Measurements from ENCODE around the gene TBL1X. TPM values are rescaled to one million over a fixed set of nuclear protein-coding genes. Genes with fewer than 3 reads are reported as not detected.

TBL1X gene
- total and polyA plus RNA-seq, 2 donors (not counting 3 experiments of a cell fraction or from before 2014, with no cell fraction given) = 8.7 to 25.3 TPM

GRCh38 chrX:9462456-9462855 is 2.4 kb upstream of the TBL1X start:
- intact Hi-C loops (cut with micrococcal nuclease) (loop anchor here (2.0 to 10.0 kb wide), 3 partner anchors 200 to 392 kb away; no protein-coding TSS in a partner anchor), dilution Hi-C loops (cut with MboI; ENCODE audit: extremely low pct_ligation_motif_present, low sequenced_read_pairs) (no loop called here)
- H3K27ac ChIP-seq (ENCODE audit: insufficient read depth, low read depth, low read length) = no peak overlapping the region
- H3K9me1 ChIP-seq (replicated peaks; ENCODE audit: control insufficient read depth, extremely low read depth, insufficient read depth, low read length) = no peaks in the 10 kb centered on the region
- no peaks in the 10 kb centered on the region for H4K20me1 ChIP-seq (replicated peaks; ENCODE audit: control insufficient read depth, extremely low read depth, insufficient read depth, low read length)
- no peak overlapping the region for H3K4me2 ChIP-seq (ENCODE audit: insufficient read depth, low read length)
- CTCF ChIA-PET = interaction anchor here (0.8 to 1.8 kb wide), 6 partner anchors 21 to 491 kb away, joined by 3 to 7 read pairs (median 3); no protein-coding TSS in a partner anchor
- H3K9me3 ChIP-seq (replicated peaks; ENCODE audit: control insufficient read depth, insufficient read depth, low read length) = no peaks in the 10 kb centered on the region
- H3K36me3 ChIP-seq (ENCODE audit: control insufficient read depth in 2 of 2, extremely low read depth in 1 of 2, insufficient read depth in 2 of 2, low read length in 2 of 2) = no peaks in the 10 kb centered on the region
- H3K4me3 ChIP-seq (replicated peaks in 1 of 3; ENCODE audit: insufficient read depth in 1 of 3, low read depth in 1 of 3, low read length in 3 of 3) = no peak overlapping the region
- H2AFZ ChIP-seq (ENCODE audit: low read depth, low read length) = peak overlapping the region; percentile 24
- TF ChIP-seq EZH2 (IDR thresholded peaks at IDR 0.05; ENCODE audit: borderline replicate concordance, low read depth, low read length, severe bottlenecking) (no peak), MAX (IDR thresholded peaks at IDR 0.05; ENCODE audit: insufficient read depth, insufficient read length) (no peak), POLR2AphosphoS5 (IDR thresholded peaks at IDR 0.05; ENCODE audit: insufficient read depth, low read depth, low read length) (no peak), FOS (IDR thresholded peaks at IDR 0.05; ENCODE audit: borderline replicate concordance, insufficient read depth, low read length) (no peak)
- POLR2A ChIA-PET = interaction anchor here (1.4 kb wide), 1 partner anchor 120 kb away, joined by 5 read pairs; no protein-coding TSS in a partner anchor
- peaks cover 13% of the 10 kb centered on the region for H3K79me2 ChIP-seq (ENCODE audit: control insufficient read depth, insufficient read depth, low read length)
- DNase-seq (ENCODE audit: low read depth, low spot score) (no peak), FAIRE-seq (no peak)
- BruUV-seq (replicated peaks) = no TSS peak
- H3K27me3 ChIP-seq (ENCODE audit: control insufficient read depth in 2 of 2, insufficient read depth in 2 of 2, low read length in 2 of 2) = no peaks in the 10 kb centered on the region
- no peak overlapping the region for H3K9ac ChIP-seq (replicated peaks; ENCODE audit: extremely low read depth, insufficient read depth, low read length)
- H3K4me1 ChIP-seq (ENCODE audit: control insufficient read depth, extremely low read depth, insufficient read depth, low read length) = peaks cover 15% of the 10 kb centered on the region

GRCh38 chrX:9465380-9466123 is 694 bp downstream of the TBL1X start:
- H2AFZ ChIP-seq (ENCODE audit: low read depth, low read length) = peak overlapping the region; percentile 24
- DNase-seq (ENCODE audit: low read depth, low spot score) = peak; percentile 6
- ChIA-PET CTCF (no interaction called here), POLR2A (no interaction called here)
- peaks cover 15% of the 10 kb centered on the region for H3K4me1 ChIP-seq (ENCODE audit: control insufficient read depth, extremely low read depth, insufficient read depth, low read length)
- no peaks in the 10 kb centered on the region for H4K20me1 ChIP-seq (replicated peaks; ENCODE audit: control insufficient read depth, extremely low read depth, insufficient read depth, low read length)
- FAIRE-seq = no peak
- no peak overlapping the region for H3K4me2 ChIP-seq (ENCODE audit: insufficient read depth, low read length)
- H3K36me3 ChIP-seq (ENCODE audit: control insufficient read depth in 2 of 2, extremely low read depth in 1 of 2, insufficient read depth in 2 of 2, low read length in 2 of 2) = no peaks in the 10 kb centered on the region
- no TSS peak for BruUV-seq (replicated peaks)
- intact Hi-C loops (cut with micrococcal nuclease) = loop anchor here (1.0 to 10.0 kb wide), 3 partner anchors 101 to 389 kb away; no protein-coding TSS in a partner anchor
- H3K9ac ChIP-seq (replicated peaks; ENCODE audit: extremely low read depth, insufficient read depth, low read length) = peak overlapping the region; percentile 56
- H3K79me2 ChIP-seq (ENCODE audit: control insufficient read depth, insufficient read depth, low read length) = peaks cover 33% of the 10 kb centered on the region
- TF ChIP-seq EZH2 (IDR thresholded peaks at IDR 0.05; ENCODE audit: borderline replicate concordance, low read depth, low read length, severe bottlenecking) = no peak
- no peak for TF ChIP-seq FOS (IDR thresholded peaks at IDR 0.05; ENCODE audit: borderline replicate concordance, insufficient read depth, low read length)
- no peak for TF ChIP-seq GATA2 (IDR thresholded peaks at IDR 0.05; ENCODE audit: insufficient read depth, insufficient read length, low read depth, low read length)
- TF ChIP-seq MYC (IDR thresholded peaks at IDR 0.05; ENCODE audit: low read depth, low read length) = no peak
- TF ChIP-seq POLR2AphosphoS5 (IDR thresholded peaks at IDR 0.05; ENCODE audit: insufficient read depth, low read depth, low read length) = no peak
- no peak for TF ChIP-seq POLR2A (IDR thresholded peaks at IDR 0.05; ENCODE audit: low read depth, low read length)
- no peak for TF ChIP-seq CTCF (IDR thresholded peaks at IDR 0.05; ENCODE audit: extremely low read depth in 1 of 2, insufficient read depth in 1 of 2, low read depth in 1 of 2, low read length in 2 of 2)
- no peak for TF ChIP-seq MAX (IDR thresholded peaks at IDR 0.05; ENCODE audit: insufficient read depth, insufficient read length)
- TF ChIP-seq JUN (IDR thresholded peaks at IDR 0.05; ENCODE audit: borderline replicate concordance, insufficient read depth, insufficient read length, low read depth) = no peak
- no peaks in the 10 kb centered on the region for H3K9me3 ChIP-seq (replicated peaks; ENCODE audit: control insufficient read depth, insufficient read depth, low read length)
- dilution Hi-C loops (cut with MboI; ENCODE audit: extremely low pct_ligation_motif_present, low sequenced_read_pairs) = no loop called here
- peak overlapping the region; percentile 37 for H3K27ac ChIP-seq (ENCODE audit: insufficient read depth, low read depth, low read length)
- H3K27me3 ChIP-seq (ENCODE audit: control insufficient read depth in 2 of 2, insufficient read depth in 2 of 2, low read length in 2 of 2) = no peaks in the 10 kb centered on the region
- H3K9me1 ChIP-seq (replicated peaks; ENCODE audit: control insufficient read depth, extremely low read depth, insufficient read depth, low read length) = no peaks in the 10 kb centered on the region
- H3K4me3 ChIP-seq (replicated peaks in 1 of 3; ENCODE audit: insufficient read depth in 1 of 3, low read depth in 1 of 3, low read length in 3 of 3) = peak overlapping the region; percentile 59 to 79 (median 68)

Measured in endothelial cell of umbilical vein (primary cell).